ENCODE measurements around the gene RXRA. TPM values are rescaled to one million over a fixed set of nuclear protein-coding genes. Genes with fewer than 3 reads are reported as not detected.

Gene RXRA
- total and polyA plus RNA-seq, 2 experiments from 2014 or later, result 32.9 to 46.1 TPM

GRCh38 chr9:134352247-134352933 lies 26.1 kb downstream of the RXRA start:
- H3K4me3 ChIP-seq, result no peak overlapping the region
- H3K4me1 ChIP-seq (ENCODE audit: low read depth), result peaks cover 32% of the 10 kb centered on the region
- H3K36me3 ChIP-seq, result no peaks in the 10 kb centered on the region
- TF ChIP-seq CTCF (IDR thresholded peaks at IDR 0.05; ENCODE audit: low read depth, low read length), result no peak
- DNase-seq (ENCODE audit: low read depth in 1 of 2, low spot score in 1 of 2), result no peak
- H3K9me3 ChIP-seq (ENCODE audit: low read depth), result no peaks in the 10 kb centered on the region
- no peak overlapping the region for H3K27ac ChIP-seq
- no peaks in the 10 kb centered on the region for H3K27me3 ChIP-seq

DNA sequence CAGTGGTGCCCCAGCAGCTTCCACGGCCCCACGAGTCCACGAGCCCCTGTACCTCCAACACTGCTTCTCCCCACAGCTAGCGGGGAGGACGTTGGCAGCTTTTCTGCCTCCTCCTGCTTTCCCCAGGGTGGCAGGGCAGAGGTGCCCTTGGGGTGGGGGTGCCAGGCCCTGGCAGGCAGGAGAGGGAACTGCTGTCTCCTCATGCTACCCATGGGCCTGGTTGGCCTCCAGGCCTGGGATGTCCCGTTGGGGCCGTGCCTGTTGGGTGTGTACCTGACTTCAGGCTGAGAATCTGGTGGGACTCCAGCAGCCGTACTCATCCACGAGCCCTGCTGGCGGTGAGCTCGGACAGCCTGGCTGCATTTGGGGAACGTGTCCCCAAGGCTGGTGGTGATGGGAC lies 27.3 kb downstream of the RXRA start:
- Histone ChIP-seq H3K36me3 (no peaks in the 10 kb centered on the region), H3K27me3 (no peaks in the 10 kb centered on the region), H3K4me1 (ENCODE audit: low read depth) (peaks cover 32% of the 10 kb centered on the region), H3K4me3 (no peak overlapping the region), H3K27ac (no peak overlapping the region), H3K9me3 (ENCODE audit: low read depth) (no peaks in the 10 kb centered on the region)
- TF ChIP-seq CTCF (IDR thresholded peaks at IDR 0.05; ENCODE audit: low read depth, low read length), result no peak
- no peak for DNase-seq (ENCODE audit: low read depth in 1 of 2, low spot score in 1 of 2)

GRCh38 chr9:134355158-134355557 lies 28.9 kb downstream of the RXRA start:
- H3K4me1 ChIP-seq (ENCODE audit: low read depth), result peaks cover 26% of the 10 kb centered on the region

DNA sequence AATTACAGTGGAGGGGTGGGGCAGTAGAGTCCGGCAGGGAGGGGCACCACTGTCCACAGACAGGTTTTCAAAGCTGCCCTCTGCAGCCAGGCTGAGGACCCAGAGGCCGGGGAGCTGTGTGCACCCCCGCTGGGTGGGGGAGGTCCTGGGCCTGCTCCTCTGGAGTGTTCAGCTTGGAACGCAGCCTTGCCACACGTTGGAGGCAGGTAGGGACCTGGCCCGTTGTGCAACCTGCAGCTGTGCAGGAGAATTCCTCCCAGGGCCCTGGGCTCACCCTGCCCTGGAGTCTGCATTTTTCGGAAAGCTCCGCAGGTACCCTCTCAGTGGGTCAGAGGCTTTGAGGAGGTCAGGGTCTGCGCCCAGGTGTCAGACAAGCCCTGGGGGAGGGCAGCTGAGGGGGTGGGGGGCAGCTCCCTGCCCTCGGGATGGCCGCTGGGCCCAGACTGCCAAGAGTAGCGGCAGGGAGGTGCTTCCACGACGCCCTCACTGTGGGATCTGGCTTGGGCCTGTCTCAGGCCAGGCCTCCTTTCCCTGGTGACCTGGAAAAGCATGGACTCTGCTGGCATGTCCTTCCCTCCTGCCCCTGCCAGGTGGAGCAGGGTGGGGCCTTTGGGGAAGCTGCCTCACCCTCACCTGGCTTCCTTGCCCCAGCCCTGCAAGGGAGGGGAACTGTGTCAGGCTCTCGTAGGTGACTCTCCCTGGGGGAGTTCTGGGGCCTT lies 29.5 kb downstream of the RXRA start:
- H3K9me3 ChIP-seq (ENCODE audit: low read depth), result no peaks in the 10 kb centered on the region
- H3K27me3 ChIP-seq, result no peaks in the 10 kb centered on the region
- peaks cover 23% of the 10 kb centered on the region for H3K4me1 ChIP-seq (ENCODE audit: low read depth)
- TF ChIP-seq CTCF (IDR thresholded peaks at IDR 0.05; ENCODE audit: low read depth, low read length), result no peak
- peak overlapping the region; percentile 60 for H3K27ac ChIP-seq
- no peak overlapping the region for H3K4me3 ChIP-seq
- H3K36me3 ChIP-seq, result no peaks in the 10 kb centered on the region
- DNase-seq (ENCODE audit: low read depth in 1 of 2, low spot score in 1 of 2), result peak in 1 of 2 donors; percentile 28

More at GRCh38 chr9:134355158-134355557, 28.9 kb downstream of the RXRA start:
- no peak for DNase-seq (ENCODE audit: low read depth in 1 of 2, low spot score in 1 of 2)
- TF ChIP-seq CTCF (IDR thresholded peaks at IDR 0.05; ENCODE audit: low read depth, low read length), result no peak
- Histone ChIP-seq H3K27ac (peak overlapping the region; percentile 60), H3K27me3 (no peaks in the 10 kb centered on the region), H3K4me3 (no peak overlapping the region), H3K9me3 (ENCODE audit: low read depth) (no peaks in the 10 kb centered on the region), H3K36me3 (no peaks in the 10 kb centered on the region)

- DNase-seq (ENCODE audit: low read depth in 1 of 2, low spot score in 1 of 2), result peak in 1 of 2 donors; percentile 62
- no peak for TF ChIP-seq CTCF (IDR thresholded peaks at IDR 0.05; ENCODE audit: low read depth, low read length)
- H3K4me1 ChIP-seq (ENCODE audit: low read depth), result peaks cover 23% of the 10 kb centered on the region
- no peaks in the 10 kb centered on the region for H3K27me3 ChIP-seq
- no peak overlapping the region for H3K4me3 ChIP-seq
- no peaks in the 10 kb centered on the region for H3K36me3 ChIP-seq
- no peaks in the 10 kb centered on the region for H3K9me3 ChIP-seq (ENCODE audit: low read depth)
- no peak overlapping the region for H3K27ac ChIP-seq
These were observed 30.5 kb downstream of the RXRA start for GRCh38 chr9:134356496-134357470.

Data from cardiac muscle cell (in vitro differentiated cells and primary cell).